Raji (cell line): Measurements from ENCODE around the gene HDGFL1.

Source experiments
- POLR2A ChIP-seq: IDR thresholded peaks from 2 replicates; pipeline ENCODE4 v1.6.1; 2011; ENCODE audit warnings: low read depth, low read length, control low read depth; ENCODE audit not compliant: insufficient read depth

Gene HDGFL1

DNA sequence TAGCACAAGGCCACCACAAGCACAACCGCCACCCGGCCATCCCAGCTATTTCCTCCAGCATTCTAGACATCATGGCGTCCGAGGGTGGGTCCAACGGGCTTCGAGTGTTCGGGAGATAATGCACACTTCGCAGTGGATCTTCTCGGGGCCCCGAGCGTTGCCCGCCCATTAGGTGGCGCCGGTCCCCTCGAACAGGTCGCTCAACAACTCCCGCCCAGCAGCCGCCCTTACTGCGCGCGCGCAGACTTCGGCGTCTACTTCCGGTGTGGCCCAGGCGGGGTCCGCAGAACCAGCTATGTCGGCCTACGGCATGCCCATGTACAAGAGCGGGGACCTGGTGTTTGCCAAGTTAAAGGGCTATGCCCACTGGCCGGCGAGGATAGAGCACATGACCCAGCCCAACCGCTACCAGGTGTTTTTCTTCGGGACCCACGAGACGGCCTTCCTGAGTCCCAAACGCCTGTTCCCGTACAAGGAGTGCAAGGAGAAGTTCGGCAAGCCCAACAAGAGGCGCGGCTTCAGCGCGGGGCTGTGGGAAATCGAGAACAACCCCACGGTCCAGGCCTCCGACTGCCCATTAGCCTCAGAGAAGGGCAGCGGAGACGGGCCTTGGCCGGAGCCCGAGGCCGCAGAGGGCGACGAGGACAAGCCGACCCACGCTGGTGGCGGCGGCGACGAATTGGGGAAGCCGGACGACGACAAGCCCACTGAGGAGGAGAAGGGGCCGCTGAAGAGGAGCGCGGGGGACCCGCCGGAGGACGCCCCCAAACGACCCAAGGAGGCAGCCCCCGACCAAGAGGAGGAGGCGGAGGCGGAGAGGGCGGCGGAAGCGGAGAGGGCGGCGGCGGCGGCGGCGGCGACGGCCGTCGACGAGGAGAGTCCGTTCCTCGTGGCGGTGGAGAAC lies at the start of gene HDGFL1:
Gene HDGFL1 (plus strand): TSS at position 286 of the 904 bp plus-strand sequence. CDS start 10 bp downstream, at position 296.
- no peak for TF ChIP-seq POLR2A

GRCh38 chr6:22521035-22521434 lies 48.3 kb upstream of the HDGFL1 start:
- TF ChIP-seq POLR2A: no peak

GRCh38 chr6:22526736-22527135 lies 42.6 kb upstream of the HDGFL1 start:
- TF ChIP-seq POLR2A: no peak

GRCh38 chr6:22529866-22530265 lies 39.5 kb upstream of the HDGFL1 start:
- no peak for TF ChIP-seq POLR2A

GRCh38 chr6:22530506-22530905 lies 38.9 kb upstream of the HDGFL1 start:
- TF ChIP-seq POLR2A: no peak

DNA sequence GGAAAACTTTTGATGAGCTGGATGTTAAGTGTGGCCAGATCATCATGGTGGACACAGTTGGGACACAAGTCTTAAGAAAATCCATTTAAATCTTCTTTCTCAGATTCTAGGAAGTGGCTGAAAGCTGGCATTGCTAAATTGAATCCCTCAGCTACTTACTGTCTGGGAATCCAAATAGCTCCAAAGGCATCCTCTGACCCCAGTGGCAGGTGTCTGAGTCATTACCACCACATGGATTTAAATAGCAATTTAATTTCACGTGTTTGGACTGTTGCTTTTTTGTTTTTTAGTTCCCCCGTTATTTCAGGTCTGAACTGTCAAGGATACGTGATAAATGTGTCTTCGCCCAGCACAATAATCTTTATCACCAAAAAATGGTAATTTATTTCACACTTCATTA lies 33.2 kb upstream of the HDGFL1 start:
- no peak for TF ChIP-seq POLR2A

- TF ChIP-seq POLR2A: no peak
Measured at GRCh38 chr6:22544476-22544875, 24.9 kb upstream of the HDGFL1 start.

DNA sequence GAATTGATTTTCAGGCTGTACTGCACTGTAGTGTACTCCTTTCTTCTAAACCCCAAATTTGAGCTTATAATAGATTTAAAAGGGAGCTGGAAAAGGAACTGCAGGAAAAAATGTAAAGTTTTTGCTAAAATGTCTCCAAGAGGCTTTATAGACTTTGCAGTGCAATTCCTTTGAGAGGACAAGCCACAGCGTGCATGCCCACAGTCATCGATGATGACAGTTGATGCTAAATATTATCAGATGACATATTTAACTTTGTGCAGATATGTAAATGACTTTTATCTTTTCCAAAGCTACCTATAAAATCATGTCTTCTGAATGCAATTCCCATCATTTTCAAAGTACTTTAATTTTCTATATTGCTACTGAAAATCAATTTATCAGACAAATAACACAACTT lies 24.3 kb upstream of the HDGFL1 start:
- no peak for TF ChIP-seq POLR2A

- no peak for TF ChIP-seq POLR2A
Measured at GRCh38 chr6:22546236-22546635, 23.1 kb upstream of the HDGFL1 start.

DNA sequence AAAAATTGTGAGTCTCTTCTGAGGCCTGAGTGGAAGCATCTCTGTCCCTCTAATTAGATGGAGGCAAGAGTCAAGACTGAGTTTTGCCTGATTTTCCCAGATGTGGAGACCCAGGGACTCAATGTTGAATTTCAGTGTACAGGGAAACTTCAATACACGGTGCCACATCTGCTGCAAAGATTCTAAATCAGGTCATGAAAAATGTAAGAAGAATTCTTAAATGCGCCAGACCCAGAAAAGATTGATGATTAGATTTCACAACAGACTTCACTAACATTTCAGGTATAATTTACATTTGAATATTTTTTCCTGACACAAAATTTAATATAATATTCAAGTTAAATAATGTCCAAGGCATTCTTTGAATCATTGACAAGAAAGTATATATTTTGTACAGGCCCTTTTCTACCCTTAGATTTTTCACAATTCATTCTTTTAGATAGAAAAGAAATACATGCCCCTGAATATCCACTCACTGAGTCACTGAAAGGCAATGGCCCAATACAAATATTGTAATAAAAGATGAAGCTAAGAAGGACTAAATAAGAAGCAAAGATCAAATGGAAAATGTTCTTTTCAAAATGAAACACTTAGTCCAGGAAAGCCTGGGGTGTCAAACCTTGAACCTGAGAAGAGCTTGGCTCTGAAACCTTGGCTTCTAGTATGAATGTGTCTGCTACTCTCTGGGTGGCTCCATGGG lies 18.2 kb upstream of the HDGFL1 start:
- TF ChIP-seq POLR2A: no peak

DNA sequence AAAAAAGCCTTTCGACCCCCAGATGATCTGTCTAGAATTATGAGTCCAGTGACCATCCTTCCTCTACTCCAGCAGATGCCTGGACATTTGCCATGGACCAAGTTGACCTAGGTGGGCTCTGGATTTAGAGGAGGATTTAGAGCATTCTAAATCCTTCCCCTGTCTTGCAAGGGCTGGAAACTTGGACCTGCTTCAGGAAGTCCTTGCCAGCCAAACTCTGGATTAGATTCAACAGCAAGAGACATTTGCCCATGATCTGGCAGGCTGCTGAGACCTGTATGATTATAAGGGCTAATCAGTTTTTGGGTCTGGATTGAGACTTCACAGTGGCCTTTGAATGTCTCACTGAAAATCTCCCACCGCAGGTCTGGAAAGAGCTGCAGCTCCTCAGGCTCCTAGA lies 13.1 kb upstream of the HDGFL1 start:
- no peak for TF ChIP-seq POLR2A

DNA sequence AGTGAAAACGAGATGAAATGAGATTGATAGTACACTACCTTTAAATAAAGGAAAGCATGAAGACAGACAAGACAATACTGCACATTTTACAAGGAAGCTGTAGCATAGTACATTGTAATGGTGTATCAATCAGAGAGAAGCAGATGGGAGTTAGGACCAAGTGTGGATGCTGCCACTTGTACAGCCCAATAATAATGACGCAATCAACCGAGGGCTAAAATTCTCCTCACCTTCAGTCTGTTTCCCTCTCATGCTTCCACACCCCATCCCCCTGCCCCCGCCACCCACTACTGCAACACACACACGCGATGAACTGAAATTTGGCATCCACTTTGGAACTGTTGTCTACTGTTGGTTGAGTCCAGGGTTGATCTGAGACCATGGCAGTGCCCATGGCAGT lies 12.4 kb upstream of the HDGFL1 start:
- TF ChIP-seq POLR2A: no peak

DNA sequence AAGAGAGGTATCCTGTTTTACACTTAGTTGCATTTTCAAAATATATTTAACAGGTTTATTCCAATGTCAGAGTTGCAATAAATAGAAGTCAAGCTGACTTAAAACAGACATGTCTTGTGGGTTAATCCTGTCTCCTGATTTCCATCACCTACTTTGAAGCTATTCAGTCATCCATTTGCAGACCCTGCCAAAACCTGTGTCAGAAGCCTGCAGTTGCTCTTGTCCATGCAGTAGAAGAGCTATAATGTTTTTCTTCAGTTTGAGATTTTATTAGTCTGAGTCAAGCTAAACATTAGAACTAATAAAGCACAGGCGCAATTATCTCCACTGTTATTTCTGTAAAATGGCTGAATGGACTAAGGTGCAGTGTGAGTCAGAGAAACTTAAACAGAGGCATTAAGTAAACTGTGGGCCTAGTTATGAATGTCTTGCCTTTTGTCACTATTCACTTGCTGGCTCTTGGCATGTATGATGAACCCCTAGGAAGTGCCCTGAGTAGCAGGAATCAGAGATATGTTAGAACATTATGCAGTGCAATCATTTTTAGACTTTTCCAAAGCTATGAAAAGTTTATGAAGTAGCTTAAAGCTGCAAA lies 11.0 kb upstream of the HDGFL1 start:
- TF ChIP-seq POLR2A: no peak

DNA sequence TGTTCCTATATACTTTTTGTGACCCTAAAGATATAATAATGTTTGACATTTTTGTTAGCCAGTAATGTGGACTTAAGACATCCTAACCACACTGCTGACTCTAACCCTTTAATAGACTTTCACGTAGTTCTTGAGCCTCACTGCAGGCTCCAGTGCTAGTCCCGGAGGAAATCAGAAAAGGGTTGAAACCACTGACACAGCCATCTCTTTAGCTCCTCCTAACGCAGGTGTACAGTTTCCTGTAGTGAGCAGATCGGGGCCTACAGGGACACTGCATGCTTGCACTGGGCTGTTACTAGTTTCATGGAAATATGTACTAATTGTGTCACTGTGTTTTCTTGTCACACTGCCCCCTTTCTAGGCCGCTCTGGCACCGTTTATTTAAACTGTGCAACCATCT lies 512 bp upstream of the HDGFL1 start:
- no peak for TF ChIP-seq POLR2A

DNA sequence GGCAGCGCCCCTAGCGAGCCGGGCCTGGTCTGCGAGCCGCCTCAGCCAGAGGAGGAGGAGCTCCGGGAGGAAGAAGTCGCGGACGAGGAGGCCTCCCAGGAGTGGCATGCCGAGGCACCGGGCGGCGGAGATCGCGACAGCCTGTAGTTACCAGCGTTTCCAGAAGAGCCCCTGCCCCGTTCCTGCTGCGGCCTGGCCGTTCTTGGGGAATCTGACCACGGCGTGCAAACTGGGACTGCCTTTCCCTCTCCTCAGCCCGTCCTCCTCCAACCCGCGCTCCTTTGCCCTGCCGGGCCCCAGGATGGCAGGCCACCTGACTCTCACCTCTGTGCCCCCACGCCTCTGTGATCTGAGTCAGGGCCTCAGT lies 802 bp downstream of the HDGFL1 start:
- TF ChIP-seq POLR2A: no peak

GRCh38 chr6:22575190-22575589 lies 5.8 kb downstream of the HDGFL1 start:
- TF ChIP-seq POLR2A: no peak
